GM19452 (cell line): ENCODE data around the gene ZBTB14.
A peak's percentile ranks its signal among the peaks of the same experiment; 100 is the strongest.

Experiments
- ATAC-seq: cut with Tn5 transposase; IDR thresholded peaks from one replicate; pipeline ENCODE4 v1.9.1; 2021; ENCODE audit not compliant: unreplicated experiment

The ZBTB14 gene

GRCh38 chr18:5295231-5295920 is at the start of gene ZBTB14:
TSS of gene ZBTB14 (minus strand) at chr18:5295726. CDS start at chr18:5293246, 2,480 bp downstream.
- ATAC-seq: peak; percentile 30

DNA sequence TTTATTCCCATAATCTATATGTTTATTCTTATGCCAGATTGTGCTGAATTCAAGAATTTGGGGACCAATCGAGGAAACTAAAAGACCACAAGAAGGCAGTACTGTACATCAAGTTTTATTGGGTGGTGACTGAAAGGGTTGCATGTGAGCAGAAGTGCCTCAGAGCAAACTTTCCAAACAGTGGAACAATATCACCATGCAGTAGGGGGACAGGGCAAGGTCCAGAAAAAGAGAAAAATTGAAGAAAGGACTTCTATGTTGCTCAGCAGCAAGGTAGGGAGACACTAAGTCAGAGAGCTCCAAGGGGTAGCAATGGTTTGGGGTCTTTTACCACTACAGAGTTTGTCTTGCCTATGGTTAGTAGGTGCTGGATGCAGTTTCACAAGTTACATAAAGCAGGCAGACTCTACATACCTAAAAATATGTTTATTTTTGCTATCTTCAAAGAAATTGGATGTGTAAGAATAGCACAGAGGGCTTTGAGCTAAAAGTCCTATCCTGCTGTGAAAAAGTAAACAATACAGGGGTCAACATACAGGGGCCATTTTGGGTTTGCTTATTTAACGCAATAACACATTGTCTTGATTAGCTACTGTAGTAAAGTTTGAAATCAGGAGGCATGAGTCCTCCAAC is 43.8 kb upstream of the ZBTB14 start:
- ATAC-seq: no peak

DNA sequence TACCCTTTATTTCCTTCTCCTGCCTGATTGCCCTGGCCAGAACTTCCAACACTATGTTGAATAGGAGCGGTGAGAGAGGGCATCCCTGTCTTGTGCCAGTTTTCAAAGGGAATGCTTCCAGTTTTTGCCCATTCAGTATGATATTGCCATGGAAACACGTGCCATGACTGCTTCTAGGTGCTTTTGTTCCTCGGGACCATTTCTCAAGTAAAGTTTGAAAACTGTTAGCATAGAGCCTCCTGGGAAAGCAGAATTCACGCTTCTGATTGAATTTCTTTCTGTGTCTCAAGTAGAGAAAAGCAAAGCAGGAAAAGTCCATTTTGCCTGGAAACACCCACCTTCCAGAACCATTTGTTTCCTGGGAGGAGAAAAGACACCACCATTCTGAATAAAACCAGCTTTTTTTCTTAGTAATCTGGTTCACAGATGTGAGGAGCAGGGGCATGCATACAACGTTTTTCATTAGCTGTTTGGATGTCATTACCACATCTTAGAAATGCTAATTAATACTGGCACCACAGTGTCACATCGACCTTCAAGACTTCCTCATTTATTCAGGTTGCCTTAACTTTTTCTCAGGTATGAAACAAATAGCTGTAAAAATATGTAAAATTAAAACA is 39.0 kb upstream of the ZBTB14 start:
- ATAC-seq: no peak

- no peak for ATAC-seq
Observed at GRCh38 chr18:5318061-5318700, 22.7 kb upstream of the ZBTB14 start.

- ATAC-seq: no peak
Observed at GRCh38 chr18:5317186-5317585, 21.7 kb upstream of the ZBTB14 start.

DNA sequence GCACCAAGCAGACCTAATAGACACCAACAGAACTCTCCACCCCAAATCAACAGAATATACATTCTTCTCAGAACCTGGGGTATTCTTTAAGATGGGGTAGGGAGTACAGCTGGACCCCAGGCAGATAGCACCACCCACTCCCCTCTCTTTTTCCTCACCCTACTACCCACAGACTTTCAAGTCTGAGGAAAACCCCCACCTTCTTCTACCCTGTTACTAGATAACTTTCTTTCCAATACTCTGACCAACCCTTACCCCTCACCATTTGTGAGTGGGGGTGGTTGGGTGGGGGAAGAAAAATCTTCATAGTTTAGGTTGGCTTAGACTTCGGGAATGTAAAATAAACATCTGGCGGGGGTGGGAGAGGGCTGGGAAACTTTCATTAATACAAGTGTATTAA is 20.3 kb upstream of the ZBTB14 start:
- ATAC-seq: no peak

- ATAC-seq: no peak
Observed at GRCh38 chr18:5311301-5311989, 15.9 kb upstream of the ZBTB14 start.

- peak; percentile 98 for ATAC-seq
Observed at GRCh38 chr18:5309888-5310470, 14.5 kb upstream of the ZBTB14 start.

- no peak for ATAC-seq
Observed at GRCh38 chr18:5305835-5306234, 10.3 kb upstream of the ZBTB14 start.

DNA sequence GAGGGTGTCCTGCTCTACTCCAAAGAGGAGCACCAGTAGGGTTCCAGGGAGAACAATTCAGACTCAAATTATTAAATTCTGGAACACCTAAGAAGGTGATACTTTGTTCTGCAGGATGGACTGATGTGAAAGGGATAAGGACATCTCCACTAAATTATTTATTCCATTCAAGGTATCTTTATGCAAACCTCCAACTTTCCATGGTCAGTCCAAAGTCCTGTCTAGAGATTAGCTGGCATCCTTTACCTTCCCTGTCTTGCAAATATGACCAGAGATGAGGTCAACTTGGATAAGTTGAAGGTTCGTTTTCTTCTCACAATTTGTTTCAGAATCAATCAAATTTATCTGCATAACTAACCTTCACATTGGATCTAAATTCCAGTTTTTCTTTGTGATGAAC is 8.7 kb upstream of the ZBTB14 start:
- no peak for ATAC-seq

- no peak for ATAC-seq
Observed at GRCh38 chr18:5303636-5304035, 8.1 kb upstream of the ZBTB14 start.

- ATAC-seq: no peak
Observed at GRCh38 chr18:5302606-5303005, 7.1 kb upstream of the ZBTB14 start.

GRCh38 chr18:5300476-5301010 is 5.0 kb upstream of the ZBTB14 start:
- ATAC-seq: no peak

DNA sequence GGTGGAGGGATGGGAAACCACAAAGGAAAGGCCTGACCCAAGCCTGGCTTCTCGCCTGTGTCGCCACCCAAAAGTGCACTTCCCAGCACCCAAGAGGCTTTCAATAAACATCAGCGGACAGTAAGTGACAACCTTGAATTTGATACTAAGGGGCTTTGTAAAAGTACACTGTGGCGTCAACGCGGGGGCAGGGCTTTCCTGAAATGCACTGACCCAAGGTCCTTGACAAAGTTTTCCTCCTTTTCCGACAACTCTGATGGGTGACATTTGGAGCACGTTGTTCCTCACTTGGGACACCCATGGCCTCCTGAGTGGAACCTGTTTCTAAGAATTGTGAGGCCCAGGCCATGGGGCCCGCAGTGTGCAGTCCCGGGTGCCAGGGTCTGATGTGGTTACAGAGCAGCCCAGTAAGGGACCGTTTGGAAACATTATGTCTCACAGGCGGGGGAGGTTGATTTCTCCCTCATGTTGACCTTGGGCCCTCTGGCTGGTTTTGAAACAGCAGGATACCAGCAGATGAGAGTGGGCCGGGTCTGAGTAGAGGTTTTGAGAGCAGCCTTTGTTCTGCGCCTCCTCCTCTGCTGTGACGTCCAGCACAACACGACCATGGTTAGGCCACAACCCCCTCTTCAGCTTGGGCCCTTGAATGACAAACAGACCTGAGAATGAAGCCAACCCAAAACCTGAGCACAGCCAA is 2.8 kb upstream of the ZBTB14 start:
- no peak for ATAC-seq

DNA sequence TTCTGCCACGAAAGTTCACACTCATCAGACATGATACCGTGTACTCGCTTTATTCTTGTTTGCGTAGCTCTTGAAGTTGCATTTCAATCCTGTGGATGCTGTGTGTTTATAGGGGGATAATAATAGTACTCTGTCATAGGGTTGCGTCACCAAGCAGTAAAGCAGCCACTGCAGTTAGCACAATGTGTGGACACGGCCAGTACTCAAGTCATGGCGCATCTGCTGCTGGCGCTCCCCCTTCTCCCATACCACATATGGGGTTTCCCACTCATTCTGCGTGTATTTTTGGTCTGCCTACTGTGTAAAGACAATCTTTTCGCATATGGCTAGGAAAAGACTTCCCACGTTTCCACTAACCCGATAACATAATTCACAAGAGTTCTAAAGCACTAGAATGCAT is 2.1 kb upstream of the ZBTB14 start:
- ATAC-seq: no peak

DNA sequence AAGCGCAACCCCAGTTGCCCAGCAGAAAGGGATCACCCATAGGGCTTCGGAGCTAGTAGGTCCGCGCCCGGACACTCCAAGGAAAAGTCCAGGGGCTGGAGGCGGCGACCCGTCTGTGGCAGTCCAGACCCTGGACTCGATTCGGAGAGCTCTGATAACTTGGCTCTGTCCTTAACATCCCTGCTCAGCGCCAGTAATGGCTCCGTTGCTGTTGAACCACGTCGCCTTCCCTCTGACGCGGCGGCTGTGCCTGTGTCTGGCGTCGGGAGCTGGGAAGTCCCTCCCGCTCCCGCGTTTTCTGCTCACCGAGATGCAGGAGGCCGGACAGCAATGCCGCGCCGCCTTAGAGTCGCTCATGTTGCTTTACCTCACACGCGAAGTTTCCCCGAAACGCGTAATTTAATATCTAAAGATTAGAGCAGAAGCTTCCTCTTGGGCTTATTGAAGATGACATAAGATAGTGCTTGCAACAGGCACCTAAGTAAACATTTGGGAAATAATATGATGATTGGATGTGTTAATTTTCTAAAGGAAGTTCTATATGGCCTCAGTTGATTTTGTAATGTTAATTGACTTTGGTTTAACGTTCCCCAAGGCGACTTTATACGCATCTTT is 1.3 kb upstream of the ZBTB14 start:
- ATAC-seq: peak; percentile 16

- ATAC-seq: peak; percentile 66
Observed at GRCh38 chr18:5295981-5296705, 617 bp upstream of the ZBTB14 start.

- ATAC-seq: peak; percentile 16
Observed at GRCh38 chr18:5294457-5295230, 882 bp downstream of the ZBTB14 start.
